ENCODE results near the gene GPR137.

GPR137 gene

DNA sequence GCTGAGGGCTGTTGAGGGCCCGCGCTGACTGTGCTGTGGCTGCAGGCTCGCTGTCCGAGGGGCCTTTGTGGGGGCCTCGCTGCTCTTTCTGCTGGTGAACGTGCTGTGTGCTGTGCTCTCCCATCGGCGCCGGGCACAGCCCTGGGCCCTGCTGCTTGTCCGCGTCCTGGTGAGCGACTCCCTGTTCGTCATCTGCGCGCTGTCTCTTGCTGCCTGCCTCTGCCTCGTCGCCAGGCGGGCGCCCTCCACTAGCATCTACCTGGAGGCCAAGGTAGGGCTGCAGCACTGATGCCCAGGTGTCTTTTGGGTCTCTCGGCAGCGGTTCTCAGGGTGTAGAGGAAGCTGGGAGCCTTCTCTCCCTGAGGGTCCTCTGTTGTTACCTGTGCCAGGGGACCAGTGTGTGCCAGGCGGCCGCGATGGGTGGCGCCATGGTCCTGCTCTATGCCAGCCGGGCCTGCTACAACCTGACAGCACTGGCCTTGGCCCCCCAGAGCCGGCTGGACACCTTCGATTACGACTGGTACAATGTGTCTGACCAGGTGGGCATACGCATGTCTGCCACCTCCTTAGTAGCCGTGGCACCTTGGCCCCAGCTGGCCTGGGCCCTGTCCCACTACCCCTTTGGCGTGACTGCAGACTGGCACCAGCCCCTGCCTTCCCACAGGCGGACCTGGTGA lies 2.2 kb downstream of the GPR137 start:
- DNase-seq, result no peak

DNA sequence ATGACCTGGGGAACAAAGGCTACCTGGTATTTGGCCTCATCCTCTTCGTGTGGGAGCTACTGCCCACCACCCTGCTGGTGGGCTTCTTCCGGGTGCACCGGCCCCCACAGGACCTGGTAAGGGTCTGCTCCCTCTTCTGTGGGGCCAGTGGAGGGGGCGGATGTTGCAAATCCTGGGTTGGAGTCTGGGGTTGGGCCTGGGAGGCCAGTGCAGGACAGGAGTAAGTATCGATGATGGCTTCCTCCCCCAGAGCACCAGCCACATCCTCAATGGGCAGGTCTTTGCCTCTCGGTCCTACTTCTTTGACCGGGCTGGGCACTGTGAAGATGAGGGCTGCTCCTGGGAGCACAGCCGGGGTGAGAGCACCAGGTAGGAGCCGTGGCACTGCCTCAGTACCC lies 2.7 kb downstream of the GPR137 start:
- no peak for DNase-seq

GRCh38 chr11:64289002-64289564 lies 3.4 kb downstream of the GPR137 start:
- DNase-seq, result no peak

GRCh38 chr11:64290352-64291261 lies 5.0 kb downstream of the GPR137 start:
- DNase-seq, result no peak

DNA sequence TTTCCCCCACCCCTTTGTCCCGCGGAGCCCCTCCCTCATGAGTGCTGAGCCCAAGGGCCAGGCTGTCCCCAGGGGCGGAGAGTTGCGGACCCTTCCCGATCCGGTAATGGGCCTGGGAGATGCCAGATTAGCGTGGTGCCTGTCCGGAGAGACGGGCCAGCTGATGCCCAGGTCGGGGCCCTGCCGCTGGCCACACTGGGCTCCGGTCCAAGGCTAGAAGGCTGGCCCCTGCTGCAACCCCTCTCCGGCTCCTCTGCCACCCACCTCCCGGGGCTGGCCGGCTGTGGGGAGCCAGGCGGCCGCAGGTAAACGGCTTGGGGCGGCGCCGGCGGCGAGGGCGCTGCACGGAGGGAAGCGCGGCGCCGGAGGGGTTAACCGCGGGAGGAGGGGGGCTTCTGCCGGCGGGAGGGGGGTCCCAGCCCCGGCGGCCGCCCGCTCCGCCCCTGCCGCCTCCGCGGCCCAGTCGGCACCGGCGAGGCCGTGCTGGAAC lies 5.7 kb downstream of the GPR137 start, which contains the start of gene KCNK4:
Gene KCNK4 (plus strand): TSS at position 41 of the 490 bp plus-strand sequence. CDS start 1,717 bp downstream, outside the sequence.
- DNase-seq, result no peak

- DNase-seq, result no peak
These were observed 6.3 kb downstream of the GPR137 start for GRCh38 chr11:64291752-64292459.

GRCh38 chr11:64292460-64293254 lies 7.0 kb downstream of the GPR137 start:
- no peak for DNase-seq

- DNase-seq, result no peak
These were observed 9.1 kb downstream of the GPR137 start for GRCh38 chr11:64294774-64295173.

GRCh38 chr11:64295760-64296159 lies 10.1 kb downstream of the GPR137 start:
- DNase-seq, result no peak

DNA sequence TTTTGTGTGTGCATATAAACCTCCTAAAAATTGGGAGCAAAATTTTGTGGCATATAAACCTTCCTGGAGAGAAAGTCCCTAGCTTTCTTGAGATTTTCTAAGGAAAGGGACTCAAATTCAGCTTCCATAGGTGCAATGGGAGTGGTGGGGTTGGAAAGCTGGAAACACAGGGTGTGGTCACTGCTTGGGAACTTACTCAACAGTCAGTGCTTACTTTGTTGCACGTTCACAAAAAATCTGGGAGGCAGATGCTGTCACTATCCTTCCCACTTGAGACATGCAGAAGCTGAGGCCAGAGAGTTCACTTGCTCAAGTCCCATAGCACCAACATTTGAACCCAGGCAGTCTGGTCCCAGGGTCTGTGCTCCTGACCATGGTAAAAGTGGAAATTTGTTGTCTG lies 10.6 kb downstream of the GPR137 start:
- no peak for DNase-seq

GRCh38 chr11:64296830-64297698 lies 11.4 kb downstream of the GPR137 start:
- no peak for DNase-seq

DNA sequence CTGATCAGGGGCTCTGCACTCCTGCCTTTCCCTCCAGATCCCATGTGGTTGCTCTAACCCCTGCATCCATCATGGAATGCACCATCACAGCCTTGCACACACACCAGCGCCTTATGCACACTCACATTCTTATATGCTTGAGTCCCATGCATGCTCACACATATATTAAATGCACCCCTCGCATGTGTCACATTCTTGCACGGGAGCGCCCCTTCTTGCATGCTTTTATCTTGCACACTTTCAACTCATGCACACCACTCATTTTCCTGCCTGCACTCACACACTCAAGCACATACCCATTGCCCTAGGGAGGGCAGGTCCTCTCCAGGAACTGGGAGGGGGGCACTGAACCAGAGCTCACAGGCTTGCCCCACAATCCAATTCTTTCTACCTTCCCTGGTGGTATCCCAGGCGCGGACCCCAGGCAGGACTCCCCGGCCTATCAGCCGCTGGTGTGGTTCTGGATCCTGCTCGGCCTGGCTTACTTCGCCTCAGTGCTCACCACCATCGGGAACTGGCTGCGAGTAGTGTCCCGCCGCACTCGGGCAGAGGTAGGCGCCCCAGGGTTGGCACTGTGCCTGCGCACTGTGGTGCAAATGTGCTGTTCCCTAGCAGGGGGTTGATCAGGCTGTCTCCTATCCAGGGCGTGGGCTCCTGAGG lies 12.2 kb downstream of the GPR137 start:
- DNase-seq, result no peak

DNA sequence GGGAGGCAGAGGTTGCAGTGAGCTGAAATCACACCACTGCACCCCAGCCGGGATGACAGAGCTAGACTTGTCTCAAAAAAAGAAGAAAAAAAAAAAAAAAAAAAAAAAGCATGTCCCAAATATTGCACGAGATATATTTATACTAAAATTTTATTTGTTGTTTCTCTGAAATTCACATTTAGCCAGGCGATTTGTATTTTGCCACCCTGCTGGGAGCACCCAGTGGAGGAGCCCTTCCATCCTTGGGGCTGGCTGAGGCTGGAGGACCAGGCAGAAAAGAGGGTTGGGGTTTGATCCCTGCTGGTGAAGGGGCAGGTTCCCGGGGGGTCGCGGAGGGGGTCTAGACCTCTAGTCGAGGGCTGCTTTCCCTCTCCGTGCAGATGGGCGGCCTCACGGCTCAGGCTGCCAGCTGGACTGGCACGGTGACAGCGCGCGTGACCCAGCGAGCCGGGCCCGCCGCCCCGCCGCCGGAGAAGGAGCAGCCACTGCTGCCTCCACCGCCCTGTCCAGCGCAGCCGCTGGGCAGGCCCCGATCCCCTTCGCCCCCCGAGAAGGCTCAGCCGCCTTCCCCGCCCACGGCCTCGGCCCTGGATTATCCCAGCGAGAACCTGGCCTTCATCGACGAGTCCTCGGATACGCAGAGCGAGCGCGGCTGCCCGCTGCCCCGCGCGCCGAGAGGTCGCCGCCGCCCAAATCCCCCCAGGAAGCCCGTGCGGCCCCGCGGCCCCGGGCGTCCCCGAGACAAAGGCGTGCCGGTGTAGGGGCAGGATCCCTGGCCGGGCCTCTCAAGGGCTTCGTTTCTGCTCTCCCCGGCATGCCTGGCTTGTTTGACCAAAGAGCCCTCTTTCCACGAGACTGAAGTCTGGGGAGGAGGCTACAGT lies 13.6 kb downstream of the GPR137 start:
- no peak for DNase-seq

DNA sequence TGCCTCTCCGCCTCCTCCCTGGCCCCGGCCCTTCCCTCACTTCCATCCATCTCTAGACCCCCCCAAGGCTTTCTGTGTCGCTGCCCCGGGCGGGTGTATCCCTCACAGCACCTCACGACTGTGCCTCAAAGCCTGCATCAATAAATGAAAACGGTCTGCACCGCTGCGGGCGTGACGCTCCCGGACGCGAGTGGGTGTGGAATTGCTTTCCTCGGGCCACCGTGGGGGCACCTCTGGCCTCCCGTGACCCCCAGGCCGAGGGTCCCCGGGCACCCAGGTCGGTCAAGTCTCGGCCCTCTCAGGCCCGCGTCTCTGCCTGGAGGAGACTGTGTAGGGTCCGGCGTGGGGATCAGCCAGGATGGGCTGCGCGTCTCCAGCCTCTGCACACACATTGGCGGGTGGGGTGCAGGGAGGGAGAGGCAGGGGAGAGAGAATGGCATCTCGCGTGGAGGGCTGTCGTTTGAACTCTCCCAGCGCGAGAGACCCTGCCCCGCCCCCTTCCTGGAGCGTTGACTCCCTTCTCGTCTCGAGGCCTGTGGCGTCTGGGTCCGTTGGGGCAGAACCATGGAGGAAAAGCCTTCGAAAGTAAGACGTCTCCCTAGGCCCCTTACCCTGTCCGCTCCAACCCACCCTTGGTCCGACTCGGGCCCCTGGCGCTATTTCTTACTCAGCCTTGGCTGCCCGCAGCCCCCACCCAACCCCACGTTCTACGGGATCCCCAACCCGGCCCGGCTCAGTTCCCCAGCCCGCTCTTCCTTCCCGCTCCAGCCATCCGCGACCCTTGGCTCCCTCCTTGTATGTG lies 14.4 kb downstream of the GPR137 start, which contains the start of gene CATSPERZ:
Gene CATSPERZ (plus strand): TSS at position 512 of the 802 bp plus-strand sequence. CDS start 53 bp downstream, at position 565.
- no peak for DNase-seq

DNA sequence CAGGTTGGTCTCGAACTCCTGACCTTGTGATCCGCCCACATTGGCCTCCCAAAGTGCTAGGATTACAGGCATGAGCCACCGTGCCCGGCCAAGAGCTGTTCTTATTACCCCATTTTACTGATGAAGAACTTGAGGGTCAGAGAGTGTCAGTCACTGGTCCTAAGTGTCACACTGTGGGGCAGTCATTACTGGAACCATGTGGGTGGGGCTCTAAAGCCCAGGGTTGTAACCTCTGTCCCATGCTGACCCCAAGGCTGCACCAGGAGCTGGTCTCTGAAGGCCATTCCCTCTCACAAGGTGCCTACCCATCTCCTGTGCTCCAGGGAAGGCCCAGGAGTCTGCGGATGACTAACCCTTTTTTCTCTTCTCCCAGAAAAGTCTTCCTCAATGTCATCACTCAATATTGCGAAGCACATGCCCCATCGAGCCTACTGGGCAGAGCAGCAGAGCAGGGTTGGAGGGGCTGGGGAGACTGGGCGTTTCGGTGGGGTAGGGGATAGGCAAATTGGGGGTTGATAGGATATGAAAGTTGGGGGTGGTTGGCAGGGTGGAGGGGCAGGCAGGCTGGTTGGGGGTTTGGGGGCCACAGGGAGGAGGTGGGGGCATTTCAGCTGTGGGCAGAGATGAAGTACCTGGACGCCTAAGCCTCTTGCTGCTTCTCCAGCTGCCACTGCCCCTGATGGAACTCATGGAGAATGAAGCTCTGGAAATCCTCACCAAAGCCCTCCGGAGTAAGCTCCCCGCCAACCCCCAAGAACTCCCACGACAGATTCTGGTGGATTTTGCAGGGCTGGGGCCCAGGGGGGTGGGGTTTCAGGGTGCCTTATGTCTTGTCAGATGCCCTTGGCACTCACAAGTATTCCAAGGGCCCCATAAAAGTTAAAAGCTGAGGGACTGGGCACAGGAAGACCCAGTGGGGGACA lies 17.7 kb downstream of the GPR137 start:
- no peak for DNase-seq

DNA sequence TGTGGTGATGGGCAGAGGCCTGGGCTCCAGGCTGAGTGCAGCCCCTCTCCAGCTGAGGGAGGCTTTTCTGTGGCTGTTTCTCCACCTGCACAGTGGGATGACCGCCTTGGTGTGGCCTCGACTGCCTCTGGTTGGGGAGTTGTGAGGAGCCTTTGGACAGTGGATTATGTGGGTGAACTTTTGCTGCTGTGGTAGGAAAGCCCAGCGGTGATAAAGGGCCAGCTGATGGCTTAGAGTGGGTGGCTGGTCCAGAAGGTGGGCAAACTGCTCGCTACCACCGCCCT lies 18.3 kb downstream of the GPR137 start:
- DNase-seq, result no peak

- peak; percentile 73 for DNase-seq
These were observed 18.8 kb downstream of the GPR137 start for GRCh38 chr11:64304316-64305072.
